HG03025 (cell line): ENCODE results near the gene RBP4.

ENCODE experiments used
- ATAC-seq: cut with Tn5 transposase; IDR thresholded peaks from one replicate; pipeline ENCODE4 v1.9.1; 2021; ENCODE audit warnings: mild to moderate bottlenecking, moderate library complexity; ENCODE audit not compliant: unreplicated experiment, low FRiP score

The RBP4 gene

GRCh38 chr10:93601146-93601773 is at the start of gene RBP4:
Gene RBP4 (minus strand): TSS chr10:93601235. CDS start chr10:93601028, 207 bp downstream.
- no peak for ATAC-seq

- no peak for ATAC-seq
Measured at GRCh38 chr10:93639791-93640190, 38.8 kb upstream of the RBP4 start.

GRCh38 chr10:93630625-93631557 is 29.9 kb upstream of the RBP4 start:
- no peak for ATAC-seq

- no peak for ATAC-seq
Measured at GRCh38 chr10:93629647-93630305, 28.7 kb upstream of the RBP4 start.

GRCh38 chr10:93628858-93629257 is 27.8 kb upstream of the RBP4 start:
- ATAC-seq: no peak

- no peak for ATAC-seq
Measured at GRCh38 chr10:93622942-93623341, 21.9 kb upstream of the RBP4 start.

GRCh38 chr10:93620925-93621324 is 19.9 kb upstream of the RBP4 start:
- no peak for ATAC-seq

- ATAC-seq: no peak
Measured at GRCh38 chr10:93615576-93616235, 14.7 kb upstream of the RBP4 start.

- no peak for ATAC-seq
Measured at GRCh38 chr10:93614101-93614825, 13.2 kb upstream of the RBP4 start.

- ATAC-seq: no peak
Measured at GRCh38 chr10:93613126-93613525, 12.1 kb upstream of the RBP4 start.

- no peak for ATAC-seq
Measured at GRCh38 chr10:93612311-93612710, 11.3 kb upstream of the RBP4 start, which contains the start of gene PDE6C. Gene PDE6C (plus strand): TSS chr10:93612537. CDS start chr10:93612726, 189 bp downstream.

- ATAC-seq: no peak
Measured at GRCh38 chr10:93608421-93608820, 7.4 kb upstream of the RBP4 start.

GRCh38 chr10:93604146-93604545 is 3.1 kb upstream of the RBP4 start:
- ATAC-seq: no peak

- no peak for ATAC-seq
Measured at GRCh38 chr10:93603023-93603422, 2.0 kb upstream of the RBP4 start.

- no peak for ATAC-seq
Measured at GRCh38 chr10:93601774-93602162, 733 bp upstream of the RBP4 start.

GRCh38 chr10:93600446-93601145 is 439 bp downstream of the RBP4 start:
- no peak for ATAC-seq

- no peak for ATAC-seq
Measured at GRCh38 chr10:93599778-93600177, 1.3 kb downstream of the RBP4 start.

GRCh38 chr10:93599335-93599734 is 1.7 kb downstream of the RBP4 start:
- no peak for ATAC-seq

GRCh38 chr10:93598157-93598556 is 2.9 kb downstream of the RBP4 start:
- ATAC-seq: no peak
